GM18511 (cell line): ENCODE results near the gene LGSN.
"Not testable (repeated sequence)": the region's sequence is repeated elsewhere in the genome, so short reads cannot be mapped to it uniquely, and the experiment has no call there.

Source experiments
- ATAC-seq: cut with Tn5 transposase; IDR thresholded peaks from one replicate; pipeline ENCODE4 v1.9.1; 2021; ENCODE audit warnings: mild to moderate bottlenecking, moderate library complexity; ENCODE audit not compliant: unreplicated experiment

Gene LGSN

GRCh38 chr6:63306420-63306819, 13.4 kb downstream of the LGSN start:
- no peak for ATAC-seq

- no peak for ATAC-seq
These were observed 14.5 kb downstream of the LGSN start for GRCh38 chr6:63305277-63305676.

GRCh38 chr6:63303476-63303875, 16.3 kb downstream of the LGSN start:
- ATAC-seq: no peak

GRCh38 chr6:63299667-63300066, 20.1 kb downstream of the LGSN start:
- ATAC-seq: no peak

GRCh38 chr6:63295553-63296194, 24.1 kb downstream of the LGSN start:
- no peak for ATAC-seq

- no peak for ATAC-seq
These were observed 29.2 kb downstream of the LGSN start for GRCh38 chr6:63290492-63291058.

- no peak for ATAC-seq
These were observed 30.4 kb downstream of the LGSN start for GRCh38 chr6:63289269-63289872.

GRCh38 chr6:63280639-63281180, 39.1 kb downstream of the LGSN start:
- no peak for ATAC-seq

GRCh38 chr6:63278916-63279315, 40.9 kb downstream of the LGSN start:
- ATAC-seq: no peak

GRCh38 chr6:63275953-63276352, 43.8 kb downstream of the LGSN start:
- ATAC-seq: no peak

- not testable (repeated sequence) for ATAC-seq
These were observed 44.9 kb downstream of the LGSN start for GRCh38 chr6:63274795-63275430.

- ATAC-seq: no peak
These were observed 47.4 kb downstream of the LGSN start for GRCh38 chr6:63272397-63272796.

GRCh38 chr6:63269470-63269869, 50.3 kb downstream of the LGSN start:
- peak; percentile 57 for ATAC-seq

GRCh38 chr6:63268574-63268973, 51.2 kb downstream of the LGSN start:
- ATAC-seq: peak; percentile 63

GRCh38 chr6:63267828-63268227, 52.0 kb downstream of the LGSN start:
- ATAC-seq: no peak

- ATAC-seq: no peak
These were observed 52.7 kb downstream of the LGSN start for GRCh38 chr6:63267046-63267445.

- no peak for ATAC-seq
These were observed 56.3 kb downstream of the LGSN start for GRCh38 chr6:63263444-63263843.

- no peak for ATAC-seq
These were observed 58.0 kb downstream of the LGSN start for GRCh38 chr6:63261820-63262219.

GRCh38 chr6:63259153-63259552, 60.6 kb downstream of the LGSN start:
- no peak for ATAC-seq

- no peak for ATAC-seq
These were observed 69.8 kb downstream of the LGSN start for GRCh38 chr6:63249875-63250482.

- ATAC-seq: no peak
These were observed 73.2 kb downstream of the LGSN start for GRCh38 chr6:63246581-63246980.
